Right kidney (tissue), 9 donors: ENCODE results near the gene SYF2.
"Not testable (repeated sequence)": the region's sequence is repeated elsewhere in the genome, so short reads cannot be mapped to it uniquely, and the experiment has no call there.

Source experiments
- DNase-seq: peaks from one replicate; pipeline ENCODE4 v3.0.0-alpha.2; 2016
- long read RNA-seq, 8 donors: transcript quantifications; one replicate each; lab custom pipeline, GENCODE V29; 2026

The SYF2 gene
- long read RNA-seq, donor 1, transcript SYF2-203 (2 exons, 438 nt): minor isoform, 6 of 142 reads
- long read RNA-seq, donor 1, transcript SYF2-201 (7 exons, 1,345 nt): major isoform, 58 of 142 reads
- long read RNA-seq, donor 1, partial matches to known transcripts: 74 of 142 reads
- long read RNA-seq, donor 1, other reads (novel, unspliced or antisense): 0 of 142 reads
- long read RNA-seq, donor 2, transcript SYF2-201 (7 exons, 1,345 nt): major isoform, 24 of 74 reads
- long read RNA-seq, donor 2, partial matches to known transcripts: 48 of 74 reads
- long read RNA-seq, donor 2, other reads (novel, unspliced or antisense): 0 of 74 reads
- long read RNA-seq, donor 3, transcript SYF2-201 (7 exons, 1,345 nt): major isoform, 24 of 47 reads
- long read RNA-seq, donor 3, partial matches to known transcripts: 23 of 47 reads
- long read RNA-seq, donor 3, other reads (novel, unspliced or antisense): 0 of 47 reads
- long read RNA-seq, donor 4, transcript SYF2-201 (7 exons, 1,345 nt): major isoform, 45 of 113 reads
- long read RNA-seq, donor 4, partial matches to known transcripts: 62 of 113 reads
- long read RNA-seq, donor 4, other reads (novel, unspliced or antisense): 0 of 113 reads
- long read RNA-seq, donor 5, transcript SYF2-201 (7 exons, 1,345 nt): major isoform, 66 of 106 reads
- long read RNA-seq, donor 5, partial matches to known transcripts: 35 of 106 reads
- long read RNA-seq, donor 5, other reads (novel, unspliced or antisense): 0 of 106 reads
- long read RNA-seq, donor 6, transcript SYF2-201 (7 exons, 1,345 nt): major isoform, 36 of 89 reads
- long read RNA-seq, donor 6, partial matches to known transcripts: 48 of 89 reads
- long read RNA-seq, donor 6, other reads (novel, unspliced or antisense): 0 of 89 reads
- long read RNA-seq, donor 7, transcript SYF2-201 (7 exons, 1,345 nt): major isoform, 51 of 132 reads
- long read RNA-seq, donor 7, transcript SYF2-203 (2 exons, 438 nt): minor isoform, 5 of 132 reads
- long read RNA-seq, donor 7, partial matches to known transcripts: 74 of 132 reads
- long read RNA-seq, donor 7, other reads (novel, unspliced or antisense): 0 of 132 reads
- long read RNA-seq, donor 8, transcript SYF2-201 (7 exons, 1,345 nt): major isoform, 49 of 86 reads
- long read RNA-seq, donor 8, partial matches to known transcripts: 33 of 86 reads
- long read RNA-seq, donor 8, other reads (novel, unspliced or antisense): 0 of 86 reads

- DNase-seq: peak; percentile 87
Measured at GRCh38 chr1:25232027-25232865, at the start of gene SYF2. Gene SYF2 (minus strand): TSS chr1:25232502. CDS start chr1:25232467, 35 bp downstream.

DNA sequence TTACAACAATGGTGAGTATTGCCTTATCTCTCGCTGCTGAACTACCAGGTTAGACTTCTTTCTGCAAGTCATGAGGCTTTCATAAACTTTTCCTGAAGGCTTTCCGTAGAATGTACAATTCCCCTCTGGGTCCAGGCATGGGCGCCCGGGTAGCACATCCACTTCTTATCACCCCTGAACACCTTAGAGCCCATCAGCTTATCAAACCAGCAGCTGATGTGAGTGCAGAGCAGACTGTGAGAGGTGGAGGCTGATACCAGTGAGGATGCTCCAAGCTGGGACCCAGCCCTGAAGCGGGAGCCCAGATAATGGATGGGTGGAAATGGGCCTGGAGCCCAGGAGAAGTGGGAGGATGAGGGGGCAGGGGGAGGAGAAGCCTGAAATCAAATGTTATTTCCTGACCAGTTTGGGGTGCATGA, 47.4 kb upstream of the SYF2 start:
- DNase-seq: not testable (repeated sequence)

DNA sequence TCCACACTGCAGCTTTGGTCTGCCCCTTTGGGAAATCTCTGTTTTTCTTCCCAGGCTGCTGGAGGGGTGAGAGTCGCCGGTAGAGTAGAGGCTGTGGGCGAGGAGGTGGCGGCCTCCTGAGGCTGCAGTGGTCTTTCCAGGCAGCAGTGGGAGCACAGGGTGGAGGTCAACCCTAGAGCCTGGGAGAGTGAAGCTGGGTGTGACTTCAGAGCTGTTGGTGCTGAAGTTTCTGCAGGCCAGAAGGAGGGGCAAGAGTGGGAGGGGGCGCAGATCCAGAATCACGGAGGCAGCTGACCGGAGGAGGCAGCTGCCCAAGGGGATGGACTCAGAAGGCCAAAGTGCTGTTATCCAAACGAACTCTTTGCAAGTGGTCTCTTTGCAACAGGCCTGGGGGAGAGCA, 46.5 kb upstream of the SYF2 start:
- not testable (repeated sequence) for DNase-seq

GRCh38 chr1:25278358-25278757, 46.1 kb upstream of the SYF2 start:
- DNase-seq: not testable (repeated sequence)

GRCh38 chr1:25277295-25277694, 45.0 kb upstream of the SYF2 start:
- DNase-seq: not testable (repeated sequence)

GRCh38 chr1:25275648-25276047, 43.3 kb upstream of the SYF2 start:
- DNase-seq: not testable (repeated sequence)

GRCh38 chr1:25272238-25272637, 39.9 kb upstream of the SYF2 start, which contains the start of gene RHD:
Gene RHD (plus strand): TSS chr1:25272509. CDS start chr1:25272548, 39 bp downstream.
- not testable (repeated sequence) for DNase-seq

- not testable (repeated sequence) for DNase-seq
Measured at GRCh38 chr1:25268143-25268760, 36.0 kb upstream of the SYF2 start.

GRCh38 chr1:25267288-25268142, 35.2 kb upstream of the SYF2 start:
- DNase-seq: not testable (repeated sequence)

DNA sequence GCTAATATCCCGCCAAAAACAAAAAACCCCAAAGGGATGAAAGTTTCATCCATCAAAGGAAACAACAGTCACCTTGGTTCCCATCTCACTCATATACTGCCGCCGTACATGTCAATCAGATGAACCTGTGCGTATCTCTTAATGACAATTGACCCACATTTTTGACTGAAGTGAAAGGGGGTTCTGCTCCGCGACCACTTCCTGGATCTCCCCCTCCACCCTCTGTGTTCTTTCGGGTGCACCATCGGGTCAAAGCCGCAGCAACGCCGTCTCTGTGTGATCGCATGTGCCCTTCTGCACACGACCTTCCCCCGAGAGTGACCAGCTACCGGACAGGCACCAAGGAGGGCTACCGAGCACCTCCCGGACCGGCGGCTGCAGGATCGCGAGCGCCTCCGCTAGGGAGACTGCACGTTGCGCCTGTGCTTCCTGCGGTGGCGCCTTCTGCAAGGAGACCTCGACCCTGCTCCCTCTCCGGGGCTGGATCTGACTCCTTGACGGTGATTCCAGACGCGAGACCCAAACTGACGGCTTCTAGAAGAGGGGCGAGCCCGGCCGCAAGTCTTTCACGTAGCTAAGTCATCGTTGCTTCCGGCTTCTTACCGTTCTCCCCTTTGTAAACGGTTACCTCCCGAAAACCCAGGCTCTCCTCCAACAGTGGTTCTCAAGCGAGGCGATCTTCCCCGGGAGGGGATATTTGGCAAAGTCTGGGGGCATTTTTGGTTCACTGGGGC, 34.4 kb upstream of the SYF2 start:
- DNase-seq: not testable (repeated sequence)

GRCh38 chr1:25260336-25260735, 28.0 kb upstream of the SYF2 start:
- not testable (repeated sequence) for DNase-seq

GRCh38 chr1:25259813-25260212, 27.5 kb upstream of the SYF2 start:
- DNase-seq: not testable (repeated sequence)

GRCh38 chr1:25257196-25257595, 24.9 kb upstream of the SYF2 start:
- DNase-seq: no peak

GRCh38 chr1:25256578-25256965, 24.3 kb upstream of the SYF2 start:
- no peak for DNase-seq

DNA sequence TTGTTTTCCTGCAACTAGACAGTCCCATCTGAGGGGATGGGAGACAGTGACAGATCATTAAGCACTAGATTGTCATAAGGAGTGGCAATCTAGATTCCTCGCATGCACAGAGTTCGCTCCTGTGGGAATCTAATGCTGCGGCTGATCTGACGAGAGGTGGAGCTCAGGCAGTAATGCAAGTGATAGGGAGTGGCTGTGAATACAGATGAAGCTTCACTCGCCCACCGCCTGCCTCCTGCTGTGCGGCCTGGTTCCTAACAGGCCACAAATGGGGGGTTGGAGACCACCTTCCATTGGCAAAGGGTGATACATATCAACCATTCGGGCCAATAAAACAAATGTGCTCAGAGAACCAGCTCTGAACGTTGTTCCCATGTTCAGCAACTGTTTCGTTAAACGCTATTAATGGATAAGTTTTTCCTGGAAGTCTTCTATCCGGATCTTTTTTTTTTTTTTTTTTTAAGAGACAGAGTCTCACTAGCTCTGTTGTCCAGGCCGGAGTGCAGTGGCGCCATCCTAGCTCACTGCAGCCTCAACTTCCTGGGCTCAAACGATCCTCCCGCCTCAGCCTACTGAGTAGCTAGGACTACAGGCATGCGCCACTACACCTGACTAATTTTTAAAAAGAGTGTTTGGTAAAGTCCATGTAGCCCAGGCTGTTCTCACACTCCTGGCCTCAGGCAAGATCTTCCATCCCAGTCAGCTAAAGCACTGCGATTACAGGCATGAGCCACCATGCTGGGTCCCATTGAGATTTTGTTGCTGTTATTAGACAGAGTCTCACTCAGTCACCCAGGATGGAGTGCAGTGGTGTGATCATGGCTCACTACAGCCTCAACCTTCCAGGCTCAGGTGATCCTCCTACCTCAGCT, 23.6 kb upstream of the SYF2 start:
- no peak for DNase-seq

DNA sequence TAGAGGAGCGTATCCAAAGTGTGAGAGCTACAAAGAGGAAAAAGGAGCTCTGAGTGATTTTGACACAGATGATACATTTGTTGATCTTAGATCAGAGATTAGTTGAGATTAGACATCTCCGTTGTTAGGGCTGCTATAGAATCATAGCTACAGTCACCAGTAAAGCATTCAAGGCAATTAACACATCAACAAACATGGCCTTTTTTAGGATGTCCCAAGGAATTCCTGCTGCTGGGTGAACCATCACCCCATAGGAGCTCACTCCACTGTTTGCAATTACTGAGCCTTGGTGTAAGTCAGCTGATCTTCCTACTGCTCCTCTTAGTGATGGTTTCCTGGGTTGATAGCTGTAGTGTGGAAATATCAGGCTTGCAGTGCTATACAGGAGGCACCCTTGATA, 21.6 kb upstream of the SYF2 start:
- no peak for DNase-seq

DNA sequence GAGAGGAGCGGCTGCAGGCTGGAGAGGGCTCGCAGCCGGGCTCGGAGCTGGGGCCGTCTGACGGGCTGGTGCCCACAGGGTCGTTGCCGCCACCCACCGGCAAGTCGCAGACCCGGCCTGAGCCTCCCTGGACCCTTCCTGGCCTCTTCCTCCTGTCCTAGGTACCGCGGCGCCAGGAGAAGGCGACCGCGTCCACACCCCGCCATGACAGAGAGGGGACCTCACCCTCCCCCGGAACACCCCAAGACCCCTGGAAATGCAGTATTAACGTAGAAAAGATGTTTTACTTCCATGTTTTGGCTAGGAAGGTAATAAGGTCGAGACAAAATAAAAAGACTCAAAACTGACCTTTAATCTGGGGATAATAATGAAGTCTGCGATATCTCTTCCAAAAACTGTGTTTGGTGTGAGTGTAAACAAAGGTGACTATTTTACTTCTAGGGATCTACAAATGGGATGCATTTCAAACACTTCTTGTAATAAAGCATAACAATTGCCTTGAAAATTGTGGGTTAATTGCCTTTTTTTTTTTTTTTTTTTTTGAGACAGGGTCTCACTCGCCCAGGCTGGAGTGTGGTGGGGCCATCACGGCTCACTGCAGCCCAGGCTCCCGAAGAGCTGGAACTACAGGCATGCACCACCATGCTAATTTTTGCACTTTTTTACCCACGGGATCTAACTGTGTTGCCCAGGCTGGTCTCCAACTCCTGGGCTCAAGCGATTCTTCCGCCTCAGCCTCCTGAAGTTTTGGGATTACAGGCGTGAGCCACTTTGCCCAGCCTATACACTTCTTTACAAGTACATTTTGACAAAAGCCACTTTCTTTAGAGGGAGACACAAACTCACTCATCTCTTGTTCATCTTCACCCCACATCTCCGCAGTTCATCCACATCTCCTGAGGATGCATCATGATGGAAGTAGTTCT, 15.8 kb upstream of the SYF2 start:
- DNase-seq: no peak
